Adipocyte (in vitro differentiated cells): ENCODE results near the gene DGCR8.

Experiments used
- DNase-seq: peaks from one replicate; pipeline ENCODE4 v3.0.0-alpha.2; 2015; ENCODE audit warnings: low read depth
- H3K27me3 ChIP-seq: replicated peaks from 2 replicates; pipeline ENCODE4 v1.7.0; 2013; ENCODE audit warnings: mild to moderate bottlenecking, low read length, moderate library complexity; ENCODE audit not compliant: control insufficient read depth, insufficient read depth
- H3K36me3 ChIP-seq: 2 replicates; pipeline ENCODE4 v1.7.0; 2013; ENCODE audit warnings: low read length, mild to moderate bottlenecking, moderate library complexity; ENCODE audit not compliant: control insufficient read depth, insufficient read depth, severe bottlenecking
- H3K4me1 ChIP-seq: 2 replicates; pipeline ENCODE4 v1.7.0; 2013; ENCODE audit warnings: mild to moderate bottlenecking, low read length, moderate library complexity; ENCODE audit not compliant: control insufficient read depth, insufficient read depth
- H3K4me3 ChIP-seq: 2 replicates; pipeline ENCODE4 v1.7.0; 2013; ENCODE audit warnings: mild to moderate bottlenecking, low read length, moderate library complexity
- H3K9ac ChIP-seq: 2 replicates; pipeline ENCODE4 v1.7.0; 2013; ENCODE audit warnings: mild to moderate bottlenecking, low read length, moderate library complexity
- H3K9me3 ChIP-seq: 2 replicates; pipeline ENCODE4 v1.7.0; 2013; ENCODE audit warnings: mild to moderate bottlenecking, low read length, moderate library complexity; ENCODE audit not compliant: control insufficient read depth

Gene DGCR8

GRCh38 chr22:20127869-20128618, 48.0 kb downstream of the DGCR8 start:
- peaks cover 35% of the 10 kb centered on the region for H3K36me3 ChIP-seq

GRCh38 chr22:20128619-20128901, 48.5 kb downstream of the DGCR8 start:
- Histone ChIP-seq H3K9ac (no peak overlapping the region), H3K9me3 (no peaks in the 10 kb centered on the region), H3K36me3 (peaks cover 32% of the 10 kb centered on the region), H3K27me3 (no peaks in the 10 kb centered on the region), H3K4me3 (no peak overlapping the region), H3K4me1 (peaks cover 13% of the 10 kb centered on the region)
- DNase-seq = no peak

More at GRCh38 chr22:20127869-20128618, 48.0 kb downstream of the DGCR8 start:
- H3K9me3 ChIP-seq = no peaks in the 10 kb centered on the region
- H3K27me3 ChIP-seq = no peaks in the 10 kb centered on the region
- H3K9ac ChIP-seq = no peak overlapping the region
- peaks cover 9% of the 10 kb centered on the region for H3K4me1 ChIP-seq
- DNase-seq = no peak
- H3K4me3 ChIP-seq = no peak overlapping the region

- H3K4me3 ChIP-seq = no peak overlapping the region
- DNase-seq = no peak
- no peak overlapping the region for H3K9ac ChIP-seq
- no peaks in the 10 kb centered on the region for H3K27me3 ChIP-seq
- peaks cover 13% of the 10 kb centered on the region for H3K4me1 ChIP-seq
- H3K36me3 ChIP-seq = peaks cover 27% of the 10 kb centered on the region
- H3K9me3 ChIP-seq = no peaks in the 10 kb centered on the region
Measured at GRCh38 chr22:20128902-20129746, 49.1 kb downstream of the DGCR8 start.

- no peak overlapping the region for H3K4me3 ChIP-seq
- DNase-seq = no peak
- H3K27me3 ChIP-seq = no peaks in the 10 kb centered on the region
- H3K9me3 ChIP-seq = no peaks in the 10 kb centered on the region
- no peak overlapping the region for H3K9ac ChIP-seq
- H3K36me3 ChIP-seq = peaks cover 26% of the 10 kb centered on the region
- peaks cover 13% of the 10 kb centered on the region for H3K4me1 ChIP-seq
Measured at GRCh38 chr22:20129747-20130014, 49.6 kb downstream of the DGCR8 start.

- no peaks in the 10 kb centered on the region for H3K9me3 ChIP-seq
- peaks cover 22% of the 10 kb centered on the region for H3K36me3 ChIP-seq
- peak overlapping the region; percentile 49 for H3K9ac ChIP-seq
- no peaks in the 10 kb centered on the region for H3K27me3 ChIP-seq
- H3K4me3 ChIP-seq = no peak overlapping the region
- DNase-seq = no peak
- H3K4me1 ChIP-seq = peaks cover 13% of the 10 kb centered on the region
Measured at GRCh38 chr22:20130319-20130718, 50.3 kb downstream of the DGCR8 start.

GRCh38 chr22:20130731-20131596, 50.9 kb downstream of the DGCR8 start:
- H3K27me3 ChIP-seq = no peaks in the 10 kb centered on the region
- no peaks in the 10 kb centered on the region for H3K9me3 ChIP-seq
- peaks cover 16% of the 10 kb centered on the region for H3K36me3 ChIP-seq
- H3K4me3 ChIP-seq = peak overlapping the region; percentile 88
- DNase-seq = peak; percentile 92
- peaks cover 13% of the 10 kb centered on the region for H3K4me1 ChIP-seq
- H3K9ac ChIP-seq = peak overlapping the region; percentile 93

- peak within 1 kb of the TSS; percentile 88 for H3K4me3 ChIP-seq
- no peak for DNase-seq
Measured at GRCh38 chr22:20131597-20131858, 51.5 kb downstream of the DGCR8 start, which contains the start of gene ZDHHC8. Gene ZDHHC8 (plus strand): TSS chr22:20131804. CDS start chr22:20131948, 144 bp downstream.

GRCh38 chr22:20131859-20132685, 52.0 kb downstream of the DGCR8 start:
- Histone ChIP-seq H3K9me3 (no peaks in the 10 kb centered on the region), H3K36me3 (peaks cover 5% of the 10 kb centered on the region), H3K9ac (peak overlapping the region; percentile 89), H3K27me3 (no peaks in the 10 kb centered on the region), H3K4me3 (peak overlapping the region; percentile 87), H3K4me1 (peaks cover 13% of the 10 kb centered on the region)
- peak; percentile 72 for DNase-seq

More at GRCh38 chr22:20131597-20131858, 51.5 kb downstream of the DGCR8 start, which contains the start of gene ZDHHC8:
- H3K4me1 ChIP-seq = peaks cover 13% of the 10 kb centered on the region
- H3K9ac ChIP-seq = peak within 1 kb of the TSS; percentile 93
- no peaks in the 10 kb centered on the region for H3K27me3 ChIP-seq
- H3K36me3 ChIP-seq = peaks cover 10% of the 10 kb centered on the region
- no peaks in the 10 kb centered on the region for H3K9me3 ChIP-seq

GRCh38 chr22:20132686-20133246, 52.7 kb downstream of the DGCR8 start:
- peak overlapping the region; percentile 87 for H3K4me3 ChIP-seq
- no peak for DNase-seq
- H3K4me1 ChIP-seq = peaks cover 13% of the 10 kb centered on the region
- H3K27me3 ChIP-seq = no peaks in the 10 kb centered on the region
- H3K9ac ChIP-seq = peak overlapping the region; percentile 89
- no peaks in the 10 kb centered on the region for H3K36me3 ChIP-seq
- no peaks in the 10 kb centered on the region for H3K9me3 ChIP-seq

- no peaks in the 10 kb centered on the region for H3K27me3 ChIP-seq
- H3K9ac ChIP-seq = no peak overlapping the region
- no peak for DNase-seq
- H3K4me3 ChIP-seq = no peak overlapping the region
- peaks cover 18% of the 10 kb centered on the region for H3K4me1 ChIP-seq
- no peaks in the 10 kb centered on the region for H3K9me3 ChIP-seq
- no peaks in the 10 kb centered on the region for H3K36me3 ChIP-seq
Measured at GRCh38 chr22:20133930-20134549, 54.0 kb downstream of the DGCR8 start.
